Measurements from ENCODE around the gene STAT4. TPM values are rescaled to one million over a fixed set of nuclear protein-coding genes. Genes with fewer than 3 reads are reported as not detected.
A peak's percentile ranks its signal among the peaks of the same experiment; 100 is the strongest.

Gene STAT4
- total RNA-seq, 2 experiments from 2014 or later, result 77.1 to 83.0 TPM

- Mint-ChIP-seq H3K4me1 (ENCODE audit: low read depth) (peaks cover 26% of the 10 kb centered on the region), H3K9me3 (no peaks in the 10 kb centered on the region), H3K4me3 (no peak overlapping the region), H3K27ac (no peak overlapping the region), H3K36me3 (ENCODE audit: low read depth) (peaks cover 12% of the 10 kb centered on the region), H3K27me3 (no peaks in the 10 kb centered on the region)
- ATAC-seq (ENCODE audit: poor library complexity) (no peak), DNase-seq (no peak)
- H3K36me3 ChIP-seq (ENCODE audit: insufficient read depth, low read length), result no peaks in the 10 kb centered on the region
- H3K4me3 ChIP-seq (ENCODE audit: low read length), result no peak overlapping the region
- H3K27ac ChIP-seq (ENCODE audit: low read depth in 1 of 2, low read length in 2 of 2), result no peak overlapping the region
- intact Hi-C loops (cut with DNase I, micrococcal nuclease), result loop anchor here (5.0 to 10.0 kb wide), 4 partner anchors 41 to 531 kb away; no protein-coding TSS in a partner anchor
- ChIA-PET CTCF (interaction anchor here (8.4 kb wide), 1 partner anchor 102 kb away, joined by 157 read pairs; no protein-coding TSS in a partner anchor), POLR2A (interaction anchor here (5.9 kb wide), 1 partner anchor 102 kb away, joined by 47 read pairs; no protein-coding TSS in a partner anchor)
- H3K9me3 ChIP-seq (ENCODE audit: control insufficient read depth in 1 of 2, insufficient read depth in 1 of 2, low read length in 2 of 2), result no peaks in the 10 kb centered on the region
- H3K27me3 ChIP-seq (ENCODE audit: control insufficient read depth in 1 of 2, insufficient read depth in 2 of 2, low read length in 2 of 2), result no peaks in the 10 kb centered on the region
- peaks cover 24% of the 10 kb centered on the region for H3K4me1 ChIP-seq (ENCODE audit: insufficient read depth, low read length)
- TF ChIP-seq, protein P1, sequence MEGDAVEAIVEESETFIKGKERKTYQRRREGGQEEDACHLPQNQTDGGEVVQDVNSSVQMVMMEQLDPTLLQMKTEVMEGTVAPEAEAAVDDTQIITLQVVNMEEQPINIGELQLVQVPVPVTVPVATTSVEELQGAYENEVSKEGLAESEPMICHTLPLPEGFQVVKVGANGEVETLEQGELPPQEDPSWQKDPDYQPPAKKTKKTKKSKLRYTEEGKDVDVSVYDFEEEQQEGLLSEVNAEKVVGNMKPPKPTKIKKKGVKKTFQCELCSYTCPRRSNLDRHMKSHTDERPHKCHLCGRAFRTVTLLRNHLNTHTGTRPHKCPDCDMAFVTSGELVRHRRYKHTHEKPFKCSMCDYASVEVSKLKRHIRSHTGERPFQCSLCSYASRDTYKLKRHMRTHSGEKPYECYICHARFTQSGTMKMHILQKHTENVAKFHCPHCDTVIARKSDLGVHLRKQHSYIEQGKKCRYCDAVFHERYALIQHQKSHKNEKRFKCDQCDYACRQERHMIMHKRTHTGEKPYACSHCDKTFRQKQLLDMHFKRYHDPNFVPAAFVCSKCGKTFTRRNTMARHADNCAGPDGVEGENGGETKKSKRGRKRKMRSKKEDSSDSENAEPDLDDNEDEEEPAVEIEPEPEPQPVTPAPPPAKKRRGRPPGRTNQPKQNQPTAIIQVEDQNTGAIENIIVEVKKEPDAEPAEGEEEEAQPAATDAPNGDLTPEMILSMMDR (IDR thresholded peaks at IDR 0.05), result no peak
Measured at GRCh38 chr2:191153716-191154115, 2.9 kb upstream of the STAT4 start.

DNA sequence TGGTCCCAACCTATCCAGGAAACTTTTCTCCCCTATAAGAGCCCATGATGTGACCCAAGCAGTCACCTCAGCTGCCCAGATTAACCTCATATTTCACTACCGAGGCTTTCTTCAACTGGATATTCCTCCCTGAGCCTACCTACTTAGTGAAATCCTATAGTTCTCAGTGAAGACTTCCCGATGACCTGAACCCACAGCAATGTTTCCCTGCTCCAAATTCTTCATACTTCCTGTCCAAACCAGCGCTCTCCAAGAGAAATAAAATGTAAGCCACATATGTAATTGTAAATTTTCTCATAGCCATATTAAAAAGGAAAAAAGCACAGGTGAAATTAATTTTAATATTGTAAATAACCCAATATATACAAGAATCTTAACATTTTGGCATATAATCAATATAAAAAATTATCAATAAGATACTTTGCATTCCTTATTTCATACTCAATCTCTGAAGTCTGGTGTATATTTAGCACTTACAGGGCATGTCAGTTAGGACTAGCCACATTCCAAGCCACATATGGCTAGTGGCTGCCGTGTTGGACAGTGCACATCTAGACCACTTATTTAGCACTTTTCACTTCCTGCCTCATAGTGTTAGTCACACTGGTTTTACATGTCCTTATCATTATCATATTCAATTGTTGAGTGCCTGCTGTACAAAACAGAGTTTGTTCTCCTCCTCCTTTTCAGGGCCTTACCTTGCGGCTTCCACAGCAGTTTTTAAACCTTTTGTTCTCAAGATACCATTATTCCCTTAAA lies 1.9 kb upstream of the STAT4 start:
- peak in 3 of 14 experiments; percentile 40 to 68 (median 45) for DNase-seq
- Mint-ChIP-seq H3K4me3 (no peak overlapping the region), H3K27ac (peak overlapping the region; percentile 96), H3K4me1 (ENCODE audit: low read depth) (peaks cover 35% of the 10 kb centered on the region), H3K36me3 (ENCODE audit: low read depth) (peaks cover 22% of the 10 kb centered on the region), H3K9me3 (no peaks in the 10 kb centered on the region), H3K27me3 (no peaks in the 10 kb centered on the region)
- no peak for ATAC-seq (ENCODE audit: poor library complexity)
- POLR2A ChIA-PET, result interaction anchor here (4.5 to 5.9 kb wide), 2 partner anchors 91 to 101 kb away, joined by 33 to 47 read pairs; no protein-coding TSS in a partner anchor
- CTCF ChIA-PET, result interaction anchor here (8.4 kb wide), 1 partner anchor 101 kb away, joined by 157 read pairs; no protein-coding TSS in a partner anchor
- intact Hi-C loops (cut with DNase I, micrococcal nuclease), result loop anchor here (5.0 to 10.0 kb wide), 4 partner anchors 40 to 532 kb away; no protein-coding TSS in a partner anchor
- Histone ChIP-seq H3K4me1 (ENCODE audit: insufficient read depth, low read length) (peaks cover 28% of the 10 kb centered on the region), H3K9me3 (ENCODE audit: control insufficient read depth in 1 of 2, insufficient read depth in 1 of 2, low read length in 2 of 2) (no peaks in the 10 kb centered on the region), H3K27ac (ENCODE audit: low read depth in 1 of 2, low read length in 2 of 2) (peak overlapping the region in 1 of 2 donors; percentile 93), H3K27me3 (ENCODE audit: control insufficient read depth in 1 of 2, insufficient read depth in 2 of 2, low read length in 2 of 2) (no peaks in the 10 kb centered on the region), H3K36me3 (ENCODE audit: insufficient read depth, low read length) (peaks cover 3% of the 10 kb centered on the region), H3K4me3 (ENCODE audit: low read length) (no peak overlapping the region)
- TF ChIP-seq, protein P1 (IDR thresholded peaks at IDR 0.05), result no peak

GRCh38 chr2:191151331-191151730 lies 537 bp upstream of the STAT4 start:
- POLR2A ChIA-PET, result interaction anchor here (1.0 to 5.9 kb wide), 17 partner anchors 10 to 526 kb away, joined by 3 to 47 read pairs (median 18); partner anchors contain the start of genes GLS, NABP1 and STAT1

More at GRCh38 chr2:191151331-191151730, 537 bp upstream of the STAT4 start:
- Mint-ChIP-seq H3K27ac (peak overlapping the region; percentile 96), H3K27me3 (no peaks in the 10 kb centered on the region), H3K9me3 (no peaks in the 10 kb centered on the region), H3K4me1 (ENCODE audit: low read depth) (peaks cover 46% of the 10 kb centered on the region), H3K36me3 (ENCODE audit: low read depth) (peaks cover 34% of the 10 kb centered on the region), H3K4me3 (peak overlapping the region; percentile 89)
- peak overlapping the region; percentile 93 for H3K27ac ChIP-seq (ENCODE audit: low read depth in 1 of 2, low read length in 2 of 2)
- no peaks in the 10 kb centered on the region for H3K27me3 ChIP-seq (ENCODE audit: control insufficient read depth in 1 of 2, insufficient read depth in 2 of 2, low read length in 2 of 2)
- H3K4me1 ChIP-seq (ENCODE audit: insufficient read depth, low read length), result peaks cover 28% of the 10 kb centered on the region
- DNase-seq (peak in 2 of 14 experiments; percentile 11 to 28), ATAC-seq (ENCODE audit: poor library complexity) (no peak)
- CTCF ChIA-PET, result interaction anchor here (8.4 kb wide), 1 partner anchor 100 kb away, joined by 157 read pairs; no protein-coding TSS in a partner anchor
- peak overlapping the region; percentile 83 for H3K4me3 ChIP-seq (ENCODE audit: low read length)
- intact Hi-C loops (cut with DNase I, micrococcal nuclease), result loop anchor here (1.0 to 10.0 kb wide), 5 partner anchors 39 to 533 kb away; no protein-coding TSS in a partner anchor
- no peaks in the 10 kb centered on the region for H3K9me3 ChIP-seq (ENCODE audit: control insufficient read depth in 1 of 2, insufficient read depth in 1 of 2, low read length in 2 of 2)
- TF ChIP-seq, protein P1 (IDR thresholded peaks at IDR 0.05), result no peak
- peaks cover 16% of the 10 kb centered on the region for H3K36me3 ChIP-seq (ENCODE audit: insufficient read depth, low read length)

Data from CD4-positive, alpha-beta T cell (primary cell).